ENCODE measurements around the gene ADCY10.
A peak's percentile ranks its signal among the peaks of the same experiment; 100 is the strongest.

The ADCY10 gene

DNA sequence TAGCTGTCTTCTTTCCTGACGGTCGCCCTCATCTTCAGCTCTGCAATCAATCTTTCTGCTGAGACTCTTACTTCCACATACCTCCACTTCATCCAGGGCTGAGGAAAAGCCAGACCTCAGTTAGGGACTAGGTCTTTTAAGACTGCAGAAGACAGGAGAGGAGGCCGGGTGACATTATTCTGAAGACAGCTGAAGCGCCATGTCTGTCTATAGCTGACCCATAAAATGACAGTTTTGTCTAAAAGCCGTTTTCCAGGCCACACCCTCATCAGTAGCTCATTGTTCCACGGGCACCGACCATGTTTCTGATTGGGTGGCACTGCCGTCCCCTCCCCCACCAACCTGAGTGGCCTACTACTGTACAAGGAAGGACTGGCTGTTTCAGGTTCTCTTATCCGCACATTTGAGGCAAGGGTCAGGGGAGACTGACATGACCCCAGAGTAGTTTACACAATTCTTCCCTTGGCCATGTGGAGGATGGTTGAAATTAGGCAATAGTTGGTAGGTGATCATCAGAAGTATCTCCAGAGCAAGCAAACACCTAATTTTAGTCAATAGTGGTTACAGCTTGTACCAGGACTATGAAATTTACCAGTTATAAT is at the start of gene ADCY10:
Gene ADCY10, minus strand, starts transcription at position 240 of the 602 bp plus-strand sequence. CDS start 8,994 bp downstream, outside the sequence.
- Histone ChIP-seq H3K36me3 (ENCODE audit: control insufficient read depth, insufficient read depth, low read length, severe bottlenecking) (peaks cover 48% of the 10 kb centered on the region), H3K27me3 (replicated peaks; ENCODE audit: control insufficient read depth, insufficient read depth, low read length) (no peaks in the 10 kb centered on the region), H3K4me3 (ENCODE audit: low read length) (no peak within 1 kb of the TSS), H3K4me1 (ENCODE audit: control insufficient read depth, insufficient read depth, low read length) (peaks cover 21% of the 10 kb centered on the region), H3K9ac (ENCODE audit: low read length) (no peak within 1 kb of the TSS), H3K9me3 (ENCODE audit: control insufficient read depth, low read length) (peaks cover 8% of the 10 kb centered on the region)
- DNase-seq (ENCODE audit: low read depth) = no peak

DNA sequence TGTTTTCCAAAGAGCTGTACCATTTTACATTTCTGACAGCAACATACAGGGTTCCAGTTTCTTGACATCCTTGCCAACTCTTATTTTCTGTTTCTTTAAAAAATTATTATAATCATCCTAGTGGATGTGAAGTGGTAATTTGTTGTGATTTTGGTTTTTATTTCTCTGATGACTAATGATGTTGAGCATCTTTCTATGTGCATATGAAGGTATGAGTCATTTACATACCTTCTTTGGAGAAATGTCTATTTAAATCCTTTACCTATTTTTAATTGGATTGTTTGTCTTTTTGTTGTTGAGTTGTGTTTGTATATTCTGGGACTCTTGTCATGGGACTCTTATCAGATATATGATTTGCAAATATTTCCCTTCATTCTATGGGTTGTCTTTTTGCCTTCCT is 43.8 kb upstream of the ADCY10 start:
- no peak for DNase-seq (ENCODE audit: low read depth)
- H3K4me3 ChIP-seq (ENCODE audit: low read length) = no peak overlapping the region
- H3K27me3 ChIP-seq (replicated peaks; ENCODE audit: control insufficient read depth, insufficient read depth, low read length) = no peaks in the 10 kb centered on the region
- H3K4me1 ChIP-seq (ENCODE audit: control insufficient read depth, insufficient read depth, low read length) = no peaks in the 10 kb centered on the region
- H3K9me3 ChIP-seq (ENCODE audit: control insufficient read depth, low read length) = no peaks in the 10 kb centered on the region
- H3K36me3 ChIP-seq (ENCODE audit: control insufficient read depth, insufficient read depth, low read length, severe bottlenecking) = peaks cover 46% of the 10 kb centered on the region
- H3K9ac ChIP-seq (ENCODE audit: low read length) = no peak overlapping the region

- Histone ChIP-seq H3K27me3 (replicated peaks; ENCODE audit: control insufficient read depth, insufficient read depth, low read length) (no peaks in the 10 kb centered on the region), H3K9me3 (ENCODE audit: control insufficient read depth, low read length) (no peaks in the 10 kb centered on the region), H3K36me3 (ENCODE audit: control insufficient read depth, insufficient read depth, low read length, severe bottlenecking) (peaks cover 51% of the 10 kb centered on the region), H3K9ac (ENCODE audit: low read length) (no peak overlapping the region), H3K4me1 (ENCODE audit: control insufficient read depth, insufficient read depth, low read length) (peaks cover 7% of the 10 kb centered on the region), H3K4me3 (ENCODE audit: low read length) (no peak overlapping the region)
- no peak for DNase-seq (ENCODE audit: low read depth)
Measured at GRCh38 chr1:167955915-167956314, 42.0 kb upstream of the ADCY10 start.

- Histone ChIP-seq H3K4me3 (ENCODE audit: low read length) (no peak overlapping the region), H3K36me3 (ENCODE audit: control insufficient read depth, insufficient read depth, low read length, severe bottlenecking) (peaks cover 44% of the 10 kb centered on the region), H3K27me3 (replicated peaks; ENCODE audit: control insufficient read depth, insufficient read depth, low read length) (no peaks in the 10 kb centered on the region), H3K9ac (ENCODE audit: low read length) (no peak overlapping the region), H3K9me3 (ENCODE audit: control insufficient read depth, low read length) (no peaks in the 10 kb centered on the region), H3K4me1 (ENCODE audit: control insufficient read depth, insufficient read depth, low read length) (peaks cover 16% of the 10 kb centered on the region)
- no peak for DNase-seq (ENCODE audit: low read depth)
Measured at GRCh38 chr1:167950569-167950968, 36.6 kb upstream of the ADCY10 start.

DNA sequence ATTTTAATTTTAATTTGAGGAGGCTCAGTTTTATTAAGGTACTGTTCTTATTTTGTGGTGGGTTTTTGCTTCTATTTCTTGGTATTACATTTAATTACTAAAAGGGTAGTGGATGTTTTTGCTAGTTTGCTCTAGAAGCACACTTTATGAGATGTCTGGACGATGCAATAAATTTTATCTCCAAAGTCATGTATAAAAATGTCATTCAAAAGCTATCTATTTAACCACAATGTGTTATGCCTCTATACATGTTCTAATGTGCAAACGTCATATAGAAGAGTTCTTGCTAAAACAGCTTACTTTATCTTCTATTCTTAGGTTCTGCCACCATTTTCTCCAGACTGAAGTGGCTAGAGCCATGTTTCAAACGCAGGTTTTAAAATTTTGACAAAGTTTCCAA is 35.9 kb upstream of the ADCY10 start:
- no peaks in the 10 kb centered on the region for H3K9me3 ChIP-seq (ENCODE audit: control insufficient read depth, low read length)
- H3K9ac ChIP-seq (ENCODE audit: low read length) = no peak overlapping the region
- no peak overlapping the region for H3K4me3 ChIP-seq (ENCODE audit: low read length)
- H3K27me3 ChIP-seq (replicated peaks; ENCODE audit: control insufficient read depth, insufficient read depth, low read length) = no peaks in the 10 kb centered on the region
- H3K4me1 ChIP-seq (ENCODE audit: control insufficient read depth, insufficient read depth, low read length) = peaks cover 16% of the 10 kb centered on the region
- peaks cover 36% of the 10 kb centered on the region for H3K36me3 ChIP-seq (ENCODE audit: control insufficient read depth, insufficient read depth, low read length, severe bottlenecking)
- DNase-seq (ENCODE audit: low read depth) = no peak

DNA sequence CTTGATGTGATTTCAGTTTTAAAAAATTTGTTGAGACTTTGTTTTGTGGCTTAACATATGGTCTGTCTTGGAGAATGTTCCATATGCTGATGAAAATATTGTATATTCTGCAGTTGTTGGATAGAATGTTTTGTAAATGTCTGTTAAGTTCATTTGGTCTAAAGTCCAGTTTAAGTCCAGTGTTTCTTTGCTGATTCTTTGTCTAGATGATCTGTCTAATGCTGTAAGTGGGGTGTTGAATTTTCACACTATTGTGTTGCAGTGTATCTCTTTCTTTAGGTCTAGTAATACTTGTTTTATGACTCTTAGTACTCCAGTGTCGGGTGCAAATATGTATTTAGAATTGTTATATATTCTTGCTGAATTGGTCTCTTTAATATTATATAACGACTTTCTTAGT is 33.8 kb upstream of the ADCY10 start:
- DNase-seq (ENCODE audit: low read depth) = no peak
- Histone ChIP-seq H3K4me3 (ENCODE audit: low read length) (no peak overlapping the region), H3K4me1 (ENCODE audit: control insufficient read depth, insufficient read depth, low read length) (peaks cover 16% of the 10 kb centered on the region)

GRCh38 chr1:167943541-167943940 is 29.6 kb upstream of the ADCY10 start:
- H3K9me3 ChIP-seq (ENCODE audit: control insufficient read depth, low read length) = no peaks in the 10 kb centered on the region
- H3K4me3 ChIP-seq (ENCODE audit: low read length) = no peak overlapping the region
- H3K27me3 ChIP-seq (replicated peaks; ENCODE audit: control insufficient read depth, insufficient read depth, low read length) = no peaks in the 10 kb centered on the region
- H3K36me3 ChIP-seq (ENCODE audit: control insufficient read depth, insufficient read depth, low read length, severe bottlenecking) = peaks cover 3% of the 10 kb centered on the region
- no peak for DNase-seq (ENCODE audit: low read depth)
- H3K9ac ChIP-seq (ENCODE audit: low read length) = no peak overlapping the region
- peaks cover 12% of the 10 kb centered on the region for H3K4me1 ChIP-seq (ENCODE audit: control insufficient read depth, insufficient read depth, low read length)

More for the DNA sequence above, 33.8 kb upstream of the ADCY10 start:
- Histone ChIP-seq H3K36me3 (ENCODE audit: control insufficient read depth, insufficient read depth, low read length, severe bottlenecking) (peaks cover 18% of the 10 kb centered on the region), H3K9ac (ENCODE audit: low read length) (no peak overlapping the region), H3K9me3 (ENCODE audit: control insufficient read depth, low read length) (no peaks in the 10 kb centered on the region), H3K27me3 (replicated peaks; ENCODE audit: control insufficient read depth, insufficient read depth, low read length) (no peaks in the 10 kb centered on the region)

- Histone ChIP-seq H3K9me3 (ENCODE audit: control insufficient read depth, low read length) (no peaks in the 10 kb centered on the region), H3K4me3 (ENCODE audit: low read length) (no peak overlapping the region), H3K9ac (ENCODE audit: low read length) (no peak overlapping the region), H3K36me3 (ENCODE audit: control insufficient read depth, insufficient read depth, low read length, severe bottlenecking) (peaks cover 3% of the 10 kb centered on the region), H3K27me3 (replicated peaks; ENCODE audit: control insufficient read depth, insufficient read depth, low read length) (no peaks in the 10 kb centered on the region), H3K4me1 (ENCODE audit: control insufficient read depth, insufficient read depth, low read length) (peaks cover 17% of the 10 kb centered on the region)
- DNase-seq (ENCODE audit: low read depth) = no peak
Measured at GRCh38 chr1:167940264-167940663, 26.3 kb upstream of the ADCY10 start.

GRCh38 chr1:167938080-167938636 is 24.2 kb upstream of the ADCY10 start:
- Histone ChIP-seq H3K4me3 (ENCODE audit: low read length) (peak overlapping the region; percentile 95), H3K36me3 (ENCODE audit: control insufficient read depth, insufficient read depth, low read length, severe bottlenecking) (no peaks in the 10 kb centered on the region), H3K9me3 (ENCODE audit: control insufficient read depth, low read length) (no peaks in the 10 kb centered on the region), H3K9ac (ENCODE audit: low read length) (peak overlapping the region; percentile 96), H3K4me1 (ENCODE audit: control insufficient read depth, insufficient read depth, low read length) (peaks cover 23% of the 10 kb centered on the region), H3K27me3 (replicated peaks; ENCODE audit: control insufficient read depth, insufficient read depth, low read length) (no peaks in the 10 kb centered on the region)
- DNase-seq (ENCODE audit: low read depth) = peak; percentile 8

DNA sequence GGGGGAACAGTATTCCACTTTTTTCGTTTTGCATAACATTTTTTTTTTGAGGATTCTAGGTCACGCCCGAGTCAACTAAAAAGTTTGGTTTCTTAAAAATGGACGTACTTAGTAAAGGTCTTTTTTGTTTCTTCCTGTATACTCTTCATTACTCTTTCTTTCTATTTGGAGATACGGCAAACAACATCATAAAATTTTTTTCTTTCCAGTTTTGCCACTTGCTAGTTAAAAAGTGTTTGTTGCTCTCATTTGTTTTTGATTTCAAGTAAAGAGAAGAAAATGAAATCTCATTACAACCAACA is 23.7 kb upstream of the ADCY10 start:
- peak overlapping the region; percentile 96 for H3K9ac ChIP-seq (ENCODE audit: low read length)
- H3K4me1 ChIP-seq (ENCODE audit: control insufficient read depth, insufficient read depth, low read length) = peaks cover 28% of the 10 kb centered on the region
- peak overlapping the region; percentile 95 for H3K4me3 ChIP-seq (ENCODE audit: low read length)
- no peak for DNase-seq (ENCODE audit: low read depth)
- no peaks in the 10 kb centered on the region for H3K36me3 ChIP-seq (ENCODE audit: control insufficient read depth, insufficient read depth, low read length, severe bottlenecking)
- H3K9me3 ChIP-seq (ENCODE audit: control insufficient read depth, low read length) = no peaks in the 10 kb centered on the region
- H3K27me3 ChIP-seq (replicated peaks; ENCODE audit: control insufficient read depth, insufficient read depth, low read length) = no peaks in the 10 kb centered on the region

GRCh38 chr1:167936930-167937708 is 23.2 kb upstream of the ADCY10 start, which contains the start of gene MPC2:
Gene MPC2, minus strand, starts transcription at chr1:167937072. Its CDS starts 1,231 bp downstream, at chr1:167935841.
- Histone ChIP-seq H3K9me3 (ENCODE audit: control insufficient read depth, low read length) (no peaks in the 10 kb centered on the region), H3K27me3 (replicated peaks; ENCODE audit: control insufficient read depth, insufficient read depth, low read length) (no peaks in the 10 kb centered on the region), H3K4me1 (ENCODE audit: control insufficient read depth, insufficient read depth, low read length) (peaks cover 32% of the 10 kb centered on the region), H3K9ac (ENCODE audit: low read length) (peak within 1 kb of the TSS; percentile 96), H3K4me3 (ENCODE audit: low read length) (peak within 1 kb of the TSS; percentile 95), H3K36me3 (ENCODE audit: control insufficient read depth, insufficient read depth, low read length, severe bottlenecking) (no peaks in the 10 kb centered on the region)
- DNase-seq (ENCODE audit: low read depth) = peak; percentile 91

Measured in adipocyte (in vitro differentiated cells).